PC-3 (cell line): ENCODE data around the gene EDA2R. TPM values are rescaled to one million over a fixed set of nuclear protein-coding genes. Genes with fewer than 3 reads are reported as not detected.

ENCODE experiments used
- ATAC-seq: fragments of 200-7000 bp; cut with Tn5 transposase; 2 replicates; pipeline ENCODE4 v1.9.1; 2020; ENCODE audit warnings: mild to moderate bottlenecking, moderate library complexity
- Bru-seq: library from RNA; stranded (reverse); fragments of 400-500 nt; gene quantifications from one replicate; lab custom pipeline; 2021; lab: Mats Ljungman, UMichigan
- BruChase-seq, 2 experiments: library from RNA; stranded (reverse); fragments of 400-500 nt; gene quantifications; one replicate each; lab custom pipeline; 2021; lab: Mats Ljungman, UMichigan
- BruUV-seq: library from RNA; stranded (reverse); fragments of 400-500 nt; replicated peaks from 2 replicates; lab custom pipeline; 2021; lab: Mats Ljungman, UMichigan
- CTCF ChIA-PET: fragments of 300-600 bp; sonication (Branson Sonifier 250); formaldehyde crosslinking; loops from one replicate; lab custom pipeline; 2022; ENCODE audit warnings: antibody characterized with exemption; lab: Charles Lee
- POLR2A ChIA-PET: fragments of 300-600 bp; sonication (Branson Sonifier 250); formaldehyde crosslinking; loops from one replicate; lab custom pipeline; 2022; ENCODE audit warnings: antibody characterized with exemption; ENCODE audit not compliant: unreplicated experiment; lab: Charles Lee
- DNase-seq: peaks from one replicate; pipeline ENCODE4 v3.0.0-alpha.2; 2015
- H2AFZ ChIP-seq: fragments of 300-600 bp; sonication (generic); 2 replicates; pipeline ENCODE4 v1.6.0; 2016; ENCODE audit warnings: antibody characterized with exemption, low read length
- H3F3A ChIP-seq: fragments of 300-600 bp; sonication (generic); one replicate; pipeline ENCODE4 v1.6.0; 2017; ENCODE audit warnings: antibody characterized with exemption, low read length, control low read depth, mild to moderate bottlenecking; ENCODE audit not compliant: unreplicated experiment
- H3K27ac ChIP-seq: fragments of 300-600 bp; sonication (generic); 2 replicates; pipeline ENCODE4 v1.5.1; 2016; ENCODE audit warnings: mild to moderate bottlenecking, low read length
- H3K27me3 ChIP-seq: fragments of 300-600 bp; sonication (generic); 2 replicates; pipeline ENCODE4 v1.6.1; 2016; ENCODE audit warnings: low read length, mixed read lengths
- H3K36me3 ChIP-seq: fragments of 300-600 bp; sonication (generic); 2 replicates; pipeline ENCODE4 v1.6.1; 2016; ENCODE audit warnings: low read depth, mixed run types, low read length, mixed read lengths
- H3K4me1 ChIP-seq: fragments of 300-600 bp; sonication (generic); 2 replicates; pipeline ENCODE4 v1.5.1; 2016; ENCODE audit warnings: low read length; ENCODE audit not compliant: insufficient read depth
- H3K4me2 ChIP-seq: fragments of 300-600 bp; sonication (generic); 2 replicates; pipeline ENCODE4 v1.6.0; 2016; ENCODE audit warnings: low read length
- H3K4me3 ChIP-seq: fragments of 300-600 bp; sonication (generic); 2 replicates; pipeline ENCODE4 v1.5.1; 2016; ENCODE audit warnings: mild to moderate bottlenecking, low read length, mixed read lengths
- H3K79me2 ChIP-seq: fragments of 300-600 bp; sonication (generic); 2 replicates; pipeline ENCODE4 v1.6.1; 2017; ENCODE audit warnings: low read length, mixed read lengths
- H3K9ac ChIP-seq: fragments of 300-600 bp; sonication (generic); 2 replicates; pipeline ENCODE4 v1.6.0; 2016; ENCODE audit warnings: mild to moderate bottlenecking, low read length
- H3K9me2 ChIP-seq: fragments of 300-600 bp; sonication (generic); replicated peaks from 2 replicates; pipeline ENCODE4 v1.6.1; 2016; ENCODE audit warnings: mixed run types, low read length, mixed read lengths
- H3K9me3 ChIP-seq: fragments of 300-600 bp; sonication (generic); 2 replicates; pipeline ENCODE4 v1.6.1; 2016; ENCODE audit warnings: low read length, mixed read lengths
- H4K20me1 ChIP-seq: fragments of 300-600 bp; sonication (generic); 2 replicates; pipeline ENCODE4 v1.6.1; 2016; ENCODE audit warnings: low read length, mixed read lengths
- EZH2 ChIP-seq: fragments of 300-600 bp; sonication (generic); IDR thresholded peaks from one replicate; pipeline ENCODE4 v1.6.1; 2017; ENCODE audit warnings: antibody characterized with exemption, mild to moderate bottlenecking, low read length; ENCODE audit not compliant: unreplicated experiment
- EZH2phosphoT487 ChIP-seq: fragments of 300-600 bp; sonication (generic); IDR thresholded peaks from 2 replicates; pipeline ENCODE4 v1.6.1; 2018; ENCODE audit warnings: mild to moderate bottlenecking, antibody characterized with exemption, low read length, borderline replicate concordance
- intact Hi-C: fragments of 100-400 bp; cut with micrococcal nuclease; formaldehyde crosslinking; loops from 2 replicates; pipeline ENCODE4 v1.9.0; 2023
- long read RNA-seq: library from polyadenylated mRNA; unstranded; transcript quantifications from one replicate; pipeline ENCODE4 v2.0.0, GENCODE V29; 2021; ENCODE audit not compliant: unreplicated experiment
- total RNA-seq: library from RNA; depleted of rRNA; stranded (reverse); fragments of >200 nt; gene quantifications from 2 replicates; pipeline ENCODE4 v1.2.3, GENCODE V29; 2014; rRNA removed
- TF ChIP-seq, protein P1 (sequence below): fragments of 300-600 bp; sonication (generic); conservative IDR thresholded peaks from 2 replicates; pipeline ENCODE4 v1.5.1; 2017; ENCODE audit warnings: antibody characterized with exemption, low read depth, mild to moderate bottlenecking, low read length

Gene EDA2R, protein sequence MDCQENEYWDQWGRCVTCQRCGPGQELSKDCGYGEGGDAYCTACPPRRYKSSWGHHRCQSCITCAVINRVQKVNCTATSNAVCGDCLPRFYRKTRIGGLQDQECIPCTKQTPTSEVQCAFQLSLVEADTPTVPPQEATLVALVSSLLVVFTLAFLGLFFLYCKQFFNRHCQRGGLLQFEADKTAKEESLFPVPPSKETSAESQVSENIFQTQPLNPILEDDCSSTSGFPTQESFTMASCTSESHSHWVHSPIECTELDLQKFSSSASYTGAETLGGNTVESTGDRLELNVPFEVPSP
- total RNA-seq (not detected in 2 replicates), Bru-seq, nascent RNA (not detected), BruChase-seq, experiment 1, labeled RNA remaining after a 6-hour chase (not detected), BruChase-seq, experiment 2, labeled RNA remaining after a 2-hour chase (not detected)
- long read RNA-seq, result 0 reads

DNA sequence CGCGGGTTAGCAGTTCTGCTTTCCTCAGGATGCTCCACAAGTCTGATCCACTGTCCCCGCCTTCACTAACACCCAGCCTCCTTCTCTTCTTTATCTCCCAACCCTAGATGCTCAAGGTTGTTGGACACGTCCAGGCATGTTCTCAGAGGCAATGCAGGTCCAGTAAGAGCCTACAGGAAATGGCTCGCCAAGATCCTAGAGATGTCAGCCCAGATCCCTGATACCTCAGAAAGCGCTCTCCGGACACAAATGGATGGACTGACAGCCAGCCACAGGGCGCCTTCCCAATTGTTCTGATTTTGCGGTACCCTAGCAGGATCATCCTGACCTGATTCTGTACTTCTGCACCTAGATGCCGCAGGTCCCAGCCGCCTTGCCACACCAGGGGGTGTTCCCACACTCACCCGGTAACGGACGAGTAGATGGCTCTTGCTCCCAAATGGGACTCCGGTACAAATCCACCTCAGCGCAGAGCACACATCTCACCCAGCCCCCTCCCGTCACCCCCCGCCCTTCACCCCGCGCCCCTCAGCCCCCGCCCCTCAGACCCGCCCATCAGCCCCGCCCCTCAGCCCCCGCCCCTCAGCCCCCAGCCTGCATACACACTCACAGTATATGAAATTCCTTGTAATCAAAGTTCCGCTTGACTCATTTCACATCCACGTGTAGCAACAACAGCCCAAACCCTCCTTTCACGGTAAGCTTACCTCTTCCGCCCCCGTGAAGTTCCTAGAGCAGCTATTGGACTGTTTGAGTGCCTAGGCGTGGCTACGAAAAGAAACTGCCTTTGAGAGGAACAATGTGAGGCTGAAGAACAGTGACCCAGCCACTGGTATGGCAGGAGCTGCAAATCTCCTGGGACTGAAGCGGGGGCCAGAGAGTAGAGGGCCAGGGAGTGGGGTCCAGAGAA, at the start of gene EDA2R:
EDA2R (minus strand) TSS at position 488 of the 910 bp plus-strand sequence. CDS start 23,058 bp downstream, outside the sequence.
- Histone ChIP-seq H3K9me2 (no peaks in the 10 kb centered on the region), H3K36me3 (no peaks in the 10 kb centered on the region), H3K27ac (no peak within 1 kb of the TSS), H3K79me2 (no peaks in the 10 kb centered on the region), H3F3A (no peaks in the 10 kb centered on the region), H3K4me2 (no peak within 1 kb of the TSS), H3K4me1 (no peaks in the 10 kb centered on the region), H2AFZ (no peak within 1 kb of the TSS), H3K9me3 (no peaks in the 10 kb centered on the region), H3K9ac (no peak within 1 kb of the TSS), H4K20me1 (no peaks in the 10 kb centered on the region), H3K27me3 (no peaks in the 10 kb centered on the region), H3K4me3 (no peak within 1 kb of the TSS)
- DNase-seq, result no peak
- TF ChIP-seq EZH2phosphoT487 (no peak), EZH2 (no peak)
- TF ChIP-seq, protein P1, sequence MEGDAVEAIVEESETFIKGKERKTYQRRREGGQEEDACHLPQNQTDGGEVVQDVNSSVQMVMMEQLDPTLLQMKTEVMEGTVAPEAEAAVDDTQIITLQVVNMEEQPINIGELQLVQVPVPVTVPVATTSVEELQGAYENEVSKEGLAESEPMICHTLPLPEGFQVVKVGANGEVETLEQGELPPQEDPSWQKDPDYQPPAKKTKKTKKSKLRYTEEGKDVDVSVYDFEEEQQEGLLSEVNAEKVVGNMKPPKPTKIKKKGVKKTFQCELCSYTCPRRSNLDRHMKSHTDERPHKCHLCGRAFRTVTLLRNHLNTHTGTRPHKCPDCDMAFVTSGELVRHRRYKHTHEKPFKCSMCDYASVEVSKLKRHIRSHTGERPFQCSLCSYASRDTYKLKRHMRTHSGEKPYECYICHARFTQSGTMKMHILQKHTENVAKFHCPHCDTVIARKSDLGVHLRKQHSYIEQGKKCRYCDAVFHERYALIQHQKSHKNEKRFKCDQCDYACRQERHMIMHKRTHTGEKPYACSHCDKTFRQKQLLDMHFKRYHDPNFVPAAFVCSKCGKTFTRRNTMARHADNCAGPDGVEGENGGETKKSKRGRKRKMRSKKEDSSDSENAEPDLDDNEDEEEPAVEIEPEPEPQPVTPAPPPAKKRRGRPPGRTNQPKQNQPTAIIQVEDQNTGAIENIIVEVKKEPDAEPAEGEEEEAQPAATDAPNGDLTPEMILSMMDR, result no peak
- intact Hi-C loops, result no loop called here
- POLR2A ChIA-PET, result no interaction called here
- no peak for ATAC-seq
- no TSS peak for BruUV-seq
- CTCF ChIA-PET, result no interaction called here

DNA sequence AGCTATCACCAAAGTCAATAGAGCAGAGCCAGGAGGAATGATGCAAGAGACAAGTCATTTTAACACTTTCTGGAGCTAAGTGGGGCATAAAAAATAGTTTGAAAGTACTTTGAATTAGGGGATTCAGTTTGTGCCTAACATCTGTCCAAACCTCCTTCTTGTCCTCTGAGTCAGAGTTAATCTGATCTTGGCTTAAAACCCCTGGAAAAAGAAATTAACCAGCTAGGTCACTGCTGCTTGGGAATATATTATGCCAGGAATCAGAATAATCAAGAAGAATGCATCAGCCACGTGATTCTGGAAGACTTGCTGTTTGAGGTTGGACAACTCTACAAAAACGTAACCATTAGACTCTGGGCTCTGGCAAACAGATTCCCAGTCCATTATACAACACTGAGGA, 45.3 kb upstream of the EDA2R start:
- no peak overlapping the region for H3K27ac ChIP-seq
- H3K9ac ChIP-seq, result no peak overlapping the region
- H3K79me2 ChIP-seq, result no peaks in the 10 kb centered on the region
- no peaks in the 10 kb centered on the region for H3K9me3 ChIP-seq
- no peak for TF ChIP-seq EZH2phosphoT487
- TF ChIP-seq, protein P1, result no peak
- TF ChIP-seq EZH2, result no peak
- no peak overlapping the region for H3K4me2 ChIP-seq
- no peaks in the 10 kb centered on the region for H3K36me3 ChIP-seq
- H3K9me2 ChIP-seq, result no peaks in the 10 kb centered on the region
- CTCF ChIA-PET, result no interaction called here
- H2AFZ ChIP-seq, result no peak overlapping the region
- no peaks in the 10 kb centered on the region for H3K27me3 ChIP-seq
- DNase-seq, result no peak
- no peak overlapping the region for H3K4me3 ChIP-seq
- BruUV-seq, result no TSS peak
- ATAC-seq, result no peak
- no peaks in the 10 kb centered on the region for H3K4me1 ChIP-seq
- intact Hi-C loops, result no loop called here
- H3F3A ChIP-seq, result no peaks in the 10 kb centered on the region
- no peaks in the 10 kb centered on the region for H4K20me1 ChIP-seq
- POLR2A ChIA-PET, result no interaction called here
